Measurements from ENCODE around the gene MST1R. TPM values are rescaled to one million over a fixed set of nuclear protein-coding genes. Genes with fewer than 3 reads are reported as not detected.

MST1R gene
- total RNA-seq, 2 experiments from 2014 or later: 0.55 to 0.89 TPM

DNA sequence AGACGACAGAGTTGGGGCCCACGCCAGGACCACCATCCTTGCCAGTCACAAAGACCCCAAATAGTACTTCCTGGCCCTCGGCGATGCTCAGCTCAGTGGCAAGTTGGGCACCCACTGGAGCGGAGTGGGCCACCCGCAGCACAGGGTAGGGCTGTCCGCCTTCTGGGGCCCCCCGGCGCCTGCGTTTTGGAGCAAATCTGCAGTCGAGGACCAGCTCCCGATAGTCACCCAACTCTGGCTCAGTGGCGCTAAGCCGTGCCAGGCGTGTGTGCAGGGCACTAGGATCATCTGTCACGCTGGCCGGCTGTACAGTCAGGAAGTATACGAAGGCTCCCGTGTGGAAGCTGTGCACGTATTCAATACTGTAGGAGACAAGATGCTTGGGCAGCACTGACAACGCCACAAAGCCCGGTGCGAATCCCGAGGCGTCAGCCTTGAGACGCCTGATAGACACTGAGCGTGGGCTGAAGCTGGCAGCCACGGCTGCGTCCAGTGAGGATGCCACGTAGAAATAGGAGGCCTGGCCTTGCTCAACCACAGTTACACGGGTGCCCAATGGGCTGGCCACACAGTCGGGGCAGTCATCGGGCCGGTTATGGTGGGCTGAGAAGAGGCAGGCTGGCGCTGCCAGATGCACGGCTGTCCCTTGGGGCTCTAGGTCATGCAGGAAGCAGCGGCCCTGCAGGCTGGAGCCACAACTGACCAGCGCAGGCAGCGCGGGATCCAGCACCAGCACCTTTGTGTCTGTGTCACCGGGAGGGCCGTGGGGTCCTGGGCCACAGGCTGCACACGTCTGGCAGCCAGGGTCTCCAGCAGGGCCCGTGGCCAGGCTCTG is 945 bp downstream of the MST1R start:
- ATAC-seq (ENCODE audit: poor library complexity) (no peak), DNase-seq (no peak)
- H3K27ac Mint-ChIP-seq: no peak overlapping the region
- Histone ChIP-seq H3K27me3 (ENCODE audit: control insufficient read depth in 1 of 2, insufficient read depth in 2 of 2, low read length in 2 of 2) (no peaks in the 10 kb centered on the region), H3K9me3 (ENCODE audit: control insufficient read depth in 1 of 2, insufficient read depth in 1 of 2, low read length in 2 of 2) (no peaks in the 10 kb centered on the region), H3K4me3 (ENCODE audit: low read length) (no peak overlapping the region), H3K27ac (ENCODE audit: low read depth in 1 of 2, low read length in 2 of 2) (no peak overlapping the region), H3K4me1 (ENCODE audit: insufficient read depth, low read length) (peaks cover 39% of the 10 kb centered on the region), H3K36me3 (ENCODE audit: insufficient read depth, low read length) (no peaks in the 10 kb centered on the region)
- H3K27me3 Mint-ChIP-seq: no peaks in the 10 kb centered on the region
- no peaks in the 10 kb centered on the region for H3K9me3 Mint-ChIP-seq
- no peaks in the 10 kb centered on the region for H3K36me3 Mint-ChIP-seq (ENCODE audit: low read depth)
- POLR2A ChIA-PET: interaction anchor here (1.0 kb wide), 1 partner anchor 99 kb away, joined by 3 read pairs; the partner anchor contains the start of gene INKA1
- TF ChIP-seq, protein P1, sequence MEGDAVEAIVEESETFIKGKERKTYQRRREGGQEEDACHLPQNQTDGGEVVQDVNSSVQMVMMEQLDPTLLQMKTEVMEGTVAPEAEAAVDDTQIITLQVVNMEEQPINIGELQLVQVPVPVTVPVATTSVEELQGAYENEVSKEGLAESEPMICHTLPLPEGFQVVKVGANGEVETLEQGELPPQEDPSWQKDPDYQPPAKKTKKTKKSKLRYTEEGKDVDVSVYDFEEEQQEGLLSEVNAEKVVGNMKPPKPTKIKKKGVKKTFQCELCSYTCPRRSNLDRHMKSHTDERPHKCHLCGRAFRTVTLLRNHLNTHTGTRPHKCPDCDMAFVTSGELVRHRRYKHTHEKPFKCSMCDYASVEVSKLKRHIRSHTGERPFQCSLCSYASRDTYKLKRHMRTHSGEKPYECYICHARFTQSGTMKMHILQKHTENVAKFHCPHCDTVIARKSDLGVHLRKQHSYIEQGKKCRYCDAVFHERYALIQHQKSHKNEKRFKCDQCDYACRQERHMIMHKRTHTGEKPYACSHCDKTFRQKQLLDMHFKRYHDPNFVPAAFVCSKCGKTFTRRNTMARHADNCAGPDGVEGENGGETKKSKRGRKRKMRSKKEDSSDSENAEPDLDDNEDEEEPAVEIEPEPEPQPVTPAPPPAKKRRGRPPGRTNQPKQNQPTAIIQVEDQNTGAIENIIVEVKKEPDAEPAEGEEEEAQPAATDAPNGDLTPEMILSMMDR (IDR thresholded peaks at IDR 0.05): no peak
- intact Hi-C loops (cut with DNase I, micrococcal nuclease): loop anchor here in 1 of 2 experiments (5.0 kb wide), 2 partner anchors 40 to 115 kb away; partner anchors contain the start of genes IP6K1 and RBM6
- H3K4me1 Mint-ChIP-seq (ENCODE audit: low read depth): peaks cover 33% of the 10 kb centered on the region
- no peak overlapping the region for H3K4me3 Mint-ChIP-seq
- CTCF ChIA-PET: interaction anchor here (0.6 kb wide), 1 partner anchor 43 kb away, joined by 3 read pairs; no protein-coding TSS in a partner anchor

DNA sequence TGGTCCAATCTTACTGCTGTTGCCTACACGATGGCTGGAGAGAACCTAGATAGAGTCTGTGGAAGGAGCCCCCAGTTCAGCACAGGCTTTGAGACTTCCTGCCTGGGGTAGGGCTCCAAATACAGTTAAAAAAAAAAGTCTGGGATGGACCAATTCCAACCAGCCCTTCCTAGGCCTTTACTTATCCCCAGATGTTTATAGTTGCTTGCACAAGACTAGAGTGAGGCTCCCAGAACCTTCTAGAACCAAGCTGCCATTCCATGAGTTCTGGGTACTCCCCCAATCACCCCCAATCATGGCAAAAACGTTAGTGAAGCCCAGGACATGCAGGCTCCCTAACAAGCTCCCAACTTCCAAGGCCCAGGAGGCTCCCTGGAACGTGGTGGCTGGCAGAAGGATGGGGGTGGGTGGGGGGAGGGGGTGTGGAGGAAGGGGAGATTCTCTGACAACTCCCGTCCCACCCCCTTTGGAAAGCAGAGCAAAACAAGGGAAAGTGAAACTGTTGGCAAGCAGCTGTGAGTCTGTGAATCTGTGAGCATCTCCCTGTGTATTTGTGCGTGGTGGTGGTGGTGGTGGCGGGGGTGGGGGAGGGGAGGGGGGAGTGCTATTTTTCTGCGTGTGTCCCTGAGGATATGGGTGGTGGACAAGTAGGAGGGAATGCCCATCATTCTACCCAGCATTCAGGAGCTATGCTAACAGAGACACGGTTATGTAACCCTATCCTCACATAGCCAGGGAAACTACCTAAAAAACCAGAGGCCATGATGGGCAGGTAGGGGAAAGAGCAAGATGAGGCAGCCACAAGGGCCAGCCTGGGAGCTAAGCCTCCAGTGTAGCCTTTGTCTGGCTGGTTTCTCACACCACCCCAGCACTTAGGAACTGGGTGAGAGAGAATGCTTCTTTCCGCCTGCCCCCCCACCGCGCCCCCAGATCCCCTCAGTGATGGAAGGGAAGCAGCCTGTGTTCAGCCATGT is 2.0 kb downstream of the MST1R start:
- H3K36me3 ChIP-seq (ENCODE audit: insufficient read depth, low read length): no peaks in the 10 kb centered on the region
- Mint-ChIP-seq H3K4me3 (no peak overlapping the region), H3K4me1 (ENCODE audit: low read depth) (peaks cover 26% of the 10 kb centered on the region), H3K9me3 (no peaks in the 10 kb centered on the region), H3K36me3 (ENCODE audit: low read depth) (no peaks in the 10 kb centered on the region), H3K27me3 (no peaks in the 10 kb centered on the region), H3K27ac (no peak overlapping the region)
- H3K27ac ChIP-seq (ENCODE audit: low read depth in 1 of 2, low read length in 2 of 2): no peak overlapping the region
- ChIA-PET POLR2A (interaction anchor here (0.6 to 1.0 kb wide), 3 partner anchors 28 to 116 kb away, joined by 3 read pairs; partner anchors contain the start of genes INKA1, IP6K1 and MON1A), CTCF (no interaction called here)
- TF ChIP-seq, protein P1 (IDR thresholded peaks at IDR 0.05): no peak
- intact Hi-C loops (cut with DNase I, micrococcal nuclease): loop anchor here in 1 of 2 experiments (5.0 kb wide), 2 partner anchors 41 to 114 kb away; partner anchors contain the start of genes IP6K1 and RBM6
- H3K4me3 ChIP-seq (ENCODE audit: low read length): no peak overlapping the region
- H3K9me3 ChIP-seq (ENCODE audit: control insufficient read depth in 1 of 2, insufficient read depth in 1 of 2, low read length in 2 of 2): no peaks in the 10 kb centered on the region
- ATAC-seq (ENCODE audit: poor library complexity) (no peak), DNase-seq (peak in 1 of 14 experiments; percentile 27)
- no peaks in the 10 kb centered on the region for H3K27me3 ChIP-seq (ENCODE audit: control insufficient read depth in 1 of 2, insufficient read depth in 2 of 2, low read length in 2 of 2)
- H3K4me1 ChIP-seq (ENCODE audit: insufficient read depth, low read length): peaks cover 35% of the 10 kb centered on the region

DNA sequence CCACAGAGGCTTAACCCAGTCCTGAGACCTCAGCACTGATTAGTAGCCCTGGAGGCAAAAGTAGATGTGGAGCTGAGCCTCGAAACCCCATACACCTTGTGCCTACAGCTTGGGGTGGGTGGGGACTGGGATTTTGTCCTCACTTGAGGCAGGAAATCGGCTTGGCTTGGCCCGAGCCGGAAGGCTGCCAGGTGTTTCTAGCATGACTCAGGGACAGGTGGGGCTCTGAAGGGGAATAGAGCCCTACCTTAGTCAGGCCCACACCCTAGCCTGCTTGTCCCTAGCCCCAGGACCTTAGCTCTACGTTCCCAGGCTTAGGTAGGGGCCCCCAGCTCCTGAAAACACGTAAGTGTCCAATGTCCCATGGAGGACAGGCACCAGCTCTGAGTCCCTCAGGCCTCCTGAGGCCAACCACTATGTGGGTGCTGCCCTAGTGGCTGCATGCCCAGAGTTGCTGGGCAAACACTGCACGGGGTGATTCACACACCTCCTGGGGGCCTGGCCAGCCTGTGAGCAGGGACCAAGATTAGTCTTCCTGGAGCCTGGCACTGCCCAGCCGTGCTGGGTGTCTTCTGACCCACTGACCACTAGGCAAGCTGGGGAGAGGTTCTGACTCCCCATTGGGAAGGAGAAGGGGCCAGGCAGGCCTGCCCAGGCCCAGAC is 3.1 kb downstream of the MST1R start:
- Mint-ChIP-seq H3K27me3 (no peaks in the 10 kb centered on the region), H3K4me3 (no peak overlapping the region), H3K27ac (no peak overlapping the region), H3K9me3 (no peaks in the 10 kb centered on the region), H3K36me3 (ENCODE audit: low read depth) (no peaks in the 10 kb centered on the region), H3K4me1 (ENCODE audit: low read depth) (peaks cover 15% of the 10 kb centered on the region)
- no peaks in the 10 kb centered on the region for H3K27me3 ChIP-seq (ENCODE audit: control insufficient read depth in 1 of 2, insufficient read depth in 2 of 2, low read length in 2 of 2)
- H3K36me3 ChIP-seq (ENCODE audit: insufficient read depth, low read length): no peaks in the 10 kb centered on the region
- no peak for ATAC-seq (ENCODE audit: poor library complexity)
- H3K4me1 ChIP-seq (ENCODE audit: insufficient read depth, low read length): peaks cover 25% of the 10 kb centered on the region
- no peak overlapping the region for H3K4me3 ChIP-seq (ENCODE audit: low read length)
- no peaks in the 10 kb centered on the region for H3K9me3 ChIP-seq (ENCODE audit: control insufficient read depth in 1 of 2, insufficient read depth in 1 of 2, low read length in 2 of 2)
- TF ChIP-seq, protein P1 (IDR thresholded peaks at IDR 0.05): no peak
- intact Hi-C loops (cut with DNase I, micrococcal nuclease): loop anchor here in 1 of 2 experiments (5.0 kb wide), 2 partner anchors 42 to 113 kb away; partner anchors contain the start of genes IP6K1 and RBM6
- ChIA-PET CTCF (no interaction called here), POLR2A (no interaction called here)
- no peak overlapping the region for H3K27ac ChIP-seq (ENCODE audit: low read depth in 1 of 2, low read length in 2 of 2)
- DNase-seq: no peak
